Mesothelial cell of epicardium (in vitro differentiated cells): Measurements from ENCODE around the gene LIMS1. TPM values are rescaled to one million over a fixed set of nuclear protein-coding genes. Genes with fewer than 3 reads are reported as not detected.
A peak's percentile ranks its signal among the peaks of the same experiment; 100 is the strongest.

ENCODE experiments used
- DNase-seq, 2 experiments: peaks; one replicate each; pipeline ENCODE4 v3.0.0; 2021; ENCODE audit warnings: low spot score in 2 of 2; ENCODE audit not compliant: unreplicated experiment in 2 of 2
- H3K27ac Mint-ChIP-seq: 2 replicates; pipeline ENCODE4 v1.8.0; 2021; ENCODE audit warnings: mixed read lengths
- H3K27me3 Mint-ChIP-seq: 2 replicates; pipeline ENCODE4 v1.8.0; 2021; ENCODE audit warnings: low read depth, mixed read lengths
- H3K36me3 Mint-ChIP-seq: 2 replicates; pipeline ENCODE4 v1.8.0; 2021; ENCODE audit warnings: mixed read lengths
- H3K4me1 Mint-ChIP-seq: 2 replicates; pipeline ENCODE4 v1.8.0; 2021; ENCODE audit warnings: mixed read lengths
- H3K4me3 Mint-ChIP-seq: 2 replicates; pipeline ENCODE4 v1.8.0; 2021; ENCODE audit warnings: mild to moderate bottlenecking, moderate library complexity, mixed read lengths
- H3K9me3 Mint-ChIP-seq: 2 replicates; pipeline ENCODE4 v1.8.0; 2021; ENCODE audit warnings: mixed read lengths
- CTCF ChIP-seq: fragments of 200-600 bp; sonication (generic); IDR thresholded peaks from one replicate; pipeline ENCODE4 v1.5.0; 2021; ENCODE audit warnings: antibody characterized with exemption; ENCODE audit not compliant: unreplicated experiment
- total RNA-seq: library from RNA; stranded (reverse); gene quantifications from 3 replicates; pipeline ENCODE4 v1.2.1, GENCODE V29; 2021

Gene LIMS1
- total RNA-seq, 1 donor from 2014 or later: 46.6 TPM

DNA sequence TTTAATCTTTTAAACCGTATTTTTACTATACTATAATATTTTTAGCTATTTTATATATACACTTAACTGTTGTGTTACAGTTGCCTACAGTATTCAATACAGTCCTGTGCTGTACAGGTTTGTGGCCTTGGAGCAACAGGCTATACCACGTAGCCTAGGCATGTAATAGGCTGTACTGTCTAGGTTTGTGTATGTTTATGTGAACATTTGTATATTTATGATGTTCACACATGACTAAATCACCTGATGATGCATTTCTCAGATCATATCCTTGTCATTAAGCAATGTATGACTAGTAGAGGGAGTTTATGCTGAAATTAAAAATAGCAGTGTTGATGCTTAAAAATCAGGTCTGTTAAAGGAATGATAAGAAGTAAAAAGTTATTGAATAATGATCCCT lies 92.7 kb downstream of the LIMS1 start:
- Mint-ChIP-seq H3K4me1 (peaks cover 13% of the 10 kb centered on the region), H3K27ac (no peak overlapping the region), H3K27me3 (no peaks in the 10 kb centered on the region), H3K36me3 (no peaks in the 10 kb centered on the region), H3K4me3 (no peak overlapping the region), H3K9me3 (no peaks in the 10 kb centered on the region)
- no peak for DNase-seq
- no peak for TF ChIP-seq CTCF

- no peaks in the 10 kb centered on the region for H3K9me3 Mint-ChIP-seq
- H3K4me3 Mint-ChIP-seq: no peak overlapping the region
- H3K4me1 Mint-ChIP-seq: peaks cover 19% of the 10 kb centered on the region
- DNase-seq: no peak
- H3K27ac Mint-ChIP-seq: no peak overlapping the region
- H3K27me3 Mint-ChIP-seq: no peaks in the 10 kb centered on the region
- H3K36me3 Mint-ChIP-seq: no peaks in the 10 kb centered on the region
- no peak for TF ChIP-seq CTCF
Measured at GRCh38 chr2:108627911-108628567, 93.8 kb downstream of the LIMS1 start.

DNA sequence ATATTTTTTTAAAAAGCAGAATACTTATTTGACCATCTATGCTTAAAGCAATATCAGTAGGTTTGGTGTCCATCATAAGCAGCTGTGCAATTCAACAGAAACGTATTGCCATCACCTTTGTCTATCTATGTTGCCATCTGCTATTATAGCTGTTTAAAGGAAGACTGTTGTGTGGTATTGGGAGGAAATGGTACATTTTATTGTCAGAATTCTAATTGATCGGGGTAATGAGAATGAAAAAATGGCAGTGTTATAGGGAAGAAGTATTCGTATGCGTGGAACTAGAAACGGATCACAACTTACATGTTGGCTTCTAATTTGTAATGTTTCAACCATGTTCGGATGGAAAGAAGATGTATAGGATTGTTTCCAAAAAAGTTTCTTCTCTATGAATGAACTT lies 94.7 kb downstream of the LIMS1 start:
- DNase-seq: no peak
- H3K4me3 Mint-ChIP-seq: no peak overlapping the region
- no peaks in the 10 kb centered on the region for H3K36me3 Mint-ChIP-seq
- no peaks in the 10 kb centered on the region for H3K27me3 Mint-ChIP-seq
- H3K27ac Mint-ChIP-seq: no peak overlapping the region
- H3K4me1 Mint-ChIP-seq: peaks cover 27% of the 10 kb centered on the region
- H3K9me3 Mint-ChIP-seq: no peaks in the 10 kb centered on the region
- TF ChIP-seq CTCF: no peak

DNA sequence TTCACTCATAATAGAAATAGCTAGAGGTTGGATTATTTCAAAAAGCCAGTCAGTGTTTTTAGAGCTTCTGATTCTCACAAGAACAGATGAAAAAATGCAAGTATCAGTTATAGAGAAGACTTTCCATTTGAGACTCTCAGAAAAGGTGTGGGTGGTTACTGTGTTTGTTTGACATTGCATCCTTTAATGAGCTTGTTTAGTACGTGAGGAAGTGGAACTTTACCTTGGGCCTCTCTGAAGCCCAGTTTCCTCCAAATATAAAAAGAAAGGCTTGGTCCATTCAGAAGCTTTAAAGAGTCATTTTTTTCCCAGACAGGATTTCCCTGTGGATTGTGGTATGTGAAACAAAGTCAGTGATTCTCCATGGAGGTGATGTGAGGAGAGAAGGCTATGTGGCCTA lies 95.1 kb downstream of the LIMS1 start:
- H3K27ac Mint-ChIP-seq: no peak overlapping the region
- no peaks in the 10 kb centered on the region for H3K9me3 Mint-ChIP-seq
- peaks cover 32% of the 10 kb centered on the region for H3K4me1 Mint-ChIP-seq
- no peak for DNase-seq
- no peak for TF ChIP-seq CTCF
- H3K4me3 Mint-ChIP-seq: no peak overlapping the region
- H3K36me3 Mint-ChIP-seq: no peaks in the 10 kb centered on the region
- H3K27me3 Mint-ChIP-seq: no peaks in the 10 kb centered on the region

DNA sequence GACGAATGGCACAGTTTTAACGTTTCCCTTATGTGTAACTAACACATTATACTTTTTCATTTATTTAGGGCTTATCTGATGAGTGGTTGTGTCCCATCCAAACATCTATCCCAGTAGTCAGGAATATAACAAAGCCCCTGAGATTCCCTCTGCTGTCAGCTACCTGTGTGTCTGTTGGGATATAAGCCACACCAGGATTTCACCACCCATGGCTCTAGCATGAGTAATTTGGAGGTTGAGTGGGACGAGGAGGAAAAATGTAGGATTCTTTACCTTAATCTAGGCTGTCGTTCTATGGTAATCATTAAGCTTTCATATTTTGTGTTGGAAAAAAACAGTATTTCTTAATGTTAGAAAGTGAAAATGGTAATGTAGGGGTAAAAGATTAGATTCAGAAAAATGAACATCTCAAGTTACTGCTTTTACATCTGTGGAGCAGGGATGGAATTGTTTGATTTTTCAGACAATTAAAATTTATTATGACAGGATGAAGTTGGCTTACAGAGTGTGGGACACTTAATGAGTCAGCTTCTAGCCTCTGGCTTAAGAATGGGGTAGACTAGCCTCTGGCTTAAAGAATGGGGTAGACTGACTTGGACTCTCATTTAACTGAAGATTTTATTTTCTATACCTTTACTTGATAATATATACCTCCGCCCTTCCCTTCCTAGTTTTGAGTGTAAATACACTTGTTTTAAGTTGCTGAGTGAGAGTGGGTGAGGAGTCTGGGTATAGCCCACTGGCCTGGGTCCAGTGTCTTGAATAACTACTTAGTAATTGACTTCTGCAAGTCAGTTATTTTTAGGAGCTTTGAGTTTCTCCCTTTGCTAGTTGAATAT lies 96.5 kb downstream of the LIMS1 start:
- Mint-ChIP-seq H3K4me1 (peaks cover 33% of the 10 kb centered on the region), H3K36me3 (no peaks in the 10 kb centered on the region), H3K4me3 (no peak overlapping the region), H3K27ac (peak overlapping the region; percentile 47), H3K9me3 (no peaks in the 10 kb centered on the region), H3K27me3 (no peaks in the 10 kb centered on the region)
- TF ChIP-seq CTCF: no peak
- DNase-seq: no peak
